HEK293 (cell line): ENCODE data around the gene RTP5.
"Not testable (repeated sequence)": the region's sequence is repeated elsewhere in the genome, so short reads cannot be mapped to it uniquely, and the experiment has no call there.

ENCODE experiments used
- CTCF ChIA-PET: fragments of 350-600 bp; formaldehyde crosslinking; extraction: SDS; loops from one replicate; lab custom pipeline; 2021; ENCODE audit warnings: antibody characterized with exemption; lab: Yijun Ruan, JAX
- POLR2A ChIA-PET: fragments of 300-600 bp; formaldehyde crosslinking; extraction: SDS; loops from one replicate; lab custom pipeline; 2020; ENCODE audit warnings: antibody characterized with exemption, inconsistent platforms; lab: Yijun Ruan, JAX
- H3K27ac ChIP-seq: fragments of 200-500 bp; sonication (Bioruptor generic); 2 replicates; pipeline ENCODE4 v1.5.1; 2014; ENCODE audit warnings: low read depth, low read length, control low read depth, inconsistent platforms; ENCODE audit errors: extremely low read depth
- H3K36me3 ChIP-seq, 2 experiments: fragments of 200-500 bp in 1 of 2; sonication (Bioruptor generic) in 1 of 2; 1 replicate in 1 of 2; 2 replicates in 1 of 2; pipeline ENCODE4 v1.5.1; 2014 to 2017; ENCODE audit warnings: inconsistent platforms in 2 of 2, low read length in 2 of 2; ENCODE audit not compliant: control insufficient read depth in 2 of 2, insufficient read depth in 1 of 2
- H3K4me1 ChIP-seq: fragments of 200-500 bp; sonication (Bioruptor generic); 2 replicates; pipeline ENCODE4 v1.5.1; 2014; ENCODE audit warnings: mild to moderate bottlenecking, low read length, inconsistent platforms; ENCODE audit not compliant: control insufficient read depth, insufficient read depth
- H3K4me3 ChIP-seq: 2 replicates; pipeline ENCODE4 v1.5.1; 2011; ENCODE audit warnings: low read depth, mild to moderate bottlenecking, control low read depth, low read length, moderate library complexity
- H3K9me3 ChIP-seq: fragments of 200-500 bp; sonication (Bioruptor generic); 2 replicates; pipeline ENCODE4 v1.5.1; 2014; ENCODE audit warnings: low read depth, low read length, inconsistent platforms; ENCODE audit not compliant: control insufficient read depth, insufficient read depth
- ZBTB21 ChIP-seq: fragments of 450-650 bp; formaldehyde crosslinking; IDR thresholded peaks from 2 replicates; pipeline ENCODE4 v1.5.1; 2017; ENCODE audit warnings: missing biosample characterization, missing genetic modification characterization
- ZIC2 ChIP-seq: fragments of 450-650 bp; formaldehyde crosslinking; IDR thresholded peaks from 2 replicates; pipeline ENCODE4 v1.5.1; 2016; ENCODE audit warnings: missing biosample characterization, missing genetic modification characterization
- ZNF112 ChIP-seq: fragments of 450-650 bp; formaldehyde crosslinking; IDR thresholded peaks from 2 replicates; pipeline ENCODE4 v1.5.0; 2017; ENCODE audit warnings: missing biosample characterization, missing genetic modification characterization
- ZNF114 ChIP-seq: fragments of 450-650 bp; formaldehyde crosslinking; IDR thresholded peaks from 2 replicates; pipeline ENCODE4 v1.5.0; 2017; ENCODE audit warnings: missing biosample characterization, missing genetic modification characterization
- ZNF121 ChIP-seq: fragments of 450-650 bp; formaldehyde crosslinking; IDR thresholded peaks from 2 replicates; pipeline ENCODE4 v1.5.1; 2016; ENCODE audit warnings: missing biosample characterization, missing genetic modification characterization
- ZNF132 ChIP-seq: fragments of 450-650 bp; formaldehyde crosslinking; IDR thresholded peaks from 2 replicates; pipeline ENCODE4 v1.5.1; 2017; ENCODE audit warnings: missing biosample characterization, missing genetic modification characterization, borderline replicate concordance
- ZNF157 ChIP-seq: fragments of 450-650 bp; formaldehyde crosslinking; IDR thresholded peaks from 2 replicates; pipeline ENCODE4 v1.5.1; 2016; ENCODE audit warnings: missing biosample characterization, missing genetic modification characterization
- ZNF169 ChIP-seq: fragments of 450-650 bp; formaldehyde crosslinking; IDR thresholded peaks from 2 replicates; pipeline ENCODE4 v1.5.1; 2016; ENCODE audit warnings: missing biosample characterization, missing genetic modification characterization
- ZNF2 ChIP-seq: fragments of 450-650 bp; formaldehyde crosslinking; IDR thresholded peaks from 2 replicates; pipeline ENCODE4 v1.5.1; 2016; ENCODE audit warnings: missing biosample characterization, missing genetic modification characterization
- ZNF211 ChIP-seq: fragments of 450-650 bp; formaldehyde crosslinking; IDR thresholded peaks from 2 replicates; pipeline ENCODE4 v1.5.1; 2016; ENCODE audit warnings: low read depth, missing biosample characterization, missing genetic modification characterization
- ZNF416 ChIP-seq: fragments of 450-650 bp; formaldehyde crosslinking; IDR thresholded peaks from 2 replicates; pipeline ENCODE4 v1.5.1; 2016; ENCODE audit warnings: missing biosample characterization, missing genetic modification characterization
- ZNF426 ChIP-seq: fragments of 450-650 bp; formaldehyde crosslinking; IDR thresholded peaks from 2 replicates; pipeline ENCODE4 v1.5.1; 2017; ENCODE audit warnings: missing biosample characterization, missing genetic modification characterization, mild to moderate bottlenecking, inconsistent platforms, moderate library complexity
- ZNF560 ChIP-seq: fragments of 450-650 bp; formaldehyde crosslinking; IDR thresholded peaks from 2 replicates; pipeline ENCODE4 v1.5.1; 2017; ENCODE audit warnings: missing biosample characterization, missing genetic modification characterization, borderline replicate concordance
- ZNF624 ChIP-seq: fragments of 450-650 bp; formaldehyde crosslinking; IDR thresholded peaks from 2 replicates; pipeline ENCODE4 v1.5.1; 2017; ENCODE audit warnings: missing biosample characterization, missing genetic modification characterization
- ZNF626 ChIP-seq: fragments of 450-650 bp; sonication (Bioruptor Pico); formaldehyde crosslinking; IDR thresholded peaks from 2 replicates; pipeline ENCODE4 v1.5.1; 2018; ENCODE audit warnings: missing biosample characterization, missing genetic modification characterization, inconsistent platforms
- ZNF777 ChIP-seq: fragments of 450-650 bp; formaldehyde crosslinking; IDR thresholded peaks from 2 replicates; pipeline ENCODE4 v1.5.1; 2017; ENCODE audit warnings: missing biosample characterization, missing genetic modification characterization, borderline replicate concordance
- TF ChIP-seq, protein P1 (sequence below): fragments of 450-650 bp; formaldehyde crosslinking; IDR thresholded peaks from 2 replicates; pipeline ENCODE4 v1.5.1; 2016; ENCODE audit warnings: missing biosample characterization, missing genetic modification characterization
- TF ChIP-seq, protein P2 (sequence below): fragments of 450-650 bp; formaldehyde crosslinking; IDR thresholded peaks from 2 replicates; pipeline ENCODE4 v1.5.1; 2017; ENCODE audit warnings: missing biosample characterization, missing genetic modification characterization
- TF ChIP-seq, protein P3 (sequence below): fragments of 450-650 bp; formaldehyde crosslinking; conservative IDR thresholded peaks from 2 replicates; pipeline ENCODE4 v1.5.1; 2016; ENCODE audit warnings: low read depth, missing biosample characterization, missing genetic modification characterization
- TF ChIP-seq, protein P4 (sequence below): fragments of 450-650 bp; formaldehyde crosslinking; IDR thresholded peaks from 2 replicates; pipeline ENCODE4 v1.5.1; 2016; ENCODE audit warnings: missing biosample characterization, missing genetic modification characterization

RTP5 gene

DNA sequence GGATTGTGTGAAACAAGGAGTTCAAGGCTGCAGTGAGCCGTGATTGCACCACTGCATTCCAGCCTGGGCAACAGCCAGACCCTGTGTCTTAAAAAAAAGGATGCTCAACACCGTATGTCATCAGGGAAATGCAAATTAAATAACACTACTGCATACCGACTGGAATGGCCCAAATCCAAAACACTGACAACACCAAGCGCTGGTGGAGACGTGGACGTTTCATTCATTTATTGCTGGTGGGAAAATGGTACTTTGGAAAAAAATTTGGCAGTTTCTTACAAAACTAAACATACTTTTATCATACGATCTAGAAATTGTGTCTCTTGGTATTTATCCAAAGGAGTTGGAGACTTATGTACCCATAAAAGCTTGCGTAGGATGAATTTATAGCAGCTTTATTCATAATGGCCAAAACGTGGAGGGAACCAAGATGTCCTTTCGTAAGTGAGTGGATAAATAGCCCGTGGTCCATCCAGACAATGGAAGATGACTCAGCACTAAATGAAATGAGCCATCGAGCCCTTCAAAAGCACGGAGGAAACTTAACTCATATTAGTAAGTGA is 36.3 kb upstream of the RTP5 start (continued):
- TF ChIP-seq ZNF2 = no peak
- no peak for TF ChIP-seq ZNF121
- no peak for TF ChIP-seq ZNF211
- TF ChIP-seq, protein P1, sequence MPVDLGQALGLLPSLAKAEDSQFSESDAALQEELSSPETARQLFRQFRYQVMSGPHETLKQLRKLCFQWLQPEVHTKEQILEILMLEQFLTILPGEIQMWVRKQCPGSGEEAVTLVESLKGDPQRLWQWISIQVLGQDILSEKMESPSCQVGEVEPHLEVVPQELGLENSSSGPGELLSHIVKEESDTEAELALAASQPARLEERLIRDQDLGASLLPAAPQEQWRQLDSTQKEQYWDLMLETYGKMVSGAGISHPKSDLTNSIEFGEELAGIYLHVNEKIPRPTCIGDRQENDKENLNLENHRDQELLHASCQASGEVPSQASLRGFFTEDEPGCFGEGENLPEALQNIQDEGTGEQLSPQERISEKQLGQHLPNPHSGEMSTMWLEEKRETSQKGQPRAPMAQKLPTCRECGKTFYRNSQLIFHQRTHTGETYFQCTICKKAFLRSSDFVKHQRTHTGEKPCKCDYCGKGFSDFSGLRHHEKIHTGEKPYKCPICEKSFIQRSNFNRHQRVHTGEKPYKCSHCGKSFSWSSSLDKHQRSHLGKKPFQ = no peak
- TF ChIP-seq ZIC2 (tag by site-specific recombination) = no peak
- TF ChIP-seq ZNF624 = no peak
- TF ChIP-seq ZNF626 (tag by site-specific recombination) = no peak
- TF ChIP-seq, all 188 proteins: peak for 0

DNA sequence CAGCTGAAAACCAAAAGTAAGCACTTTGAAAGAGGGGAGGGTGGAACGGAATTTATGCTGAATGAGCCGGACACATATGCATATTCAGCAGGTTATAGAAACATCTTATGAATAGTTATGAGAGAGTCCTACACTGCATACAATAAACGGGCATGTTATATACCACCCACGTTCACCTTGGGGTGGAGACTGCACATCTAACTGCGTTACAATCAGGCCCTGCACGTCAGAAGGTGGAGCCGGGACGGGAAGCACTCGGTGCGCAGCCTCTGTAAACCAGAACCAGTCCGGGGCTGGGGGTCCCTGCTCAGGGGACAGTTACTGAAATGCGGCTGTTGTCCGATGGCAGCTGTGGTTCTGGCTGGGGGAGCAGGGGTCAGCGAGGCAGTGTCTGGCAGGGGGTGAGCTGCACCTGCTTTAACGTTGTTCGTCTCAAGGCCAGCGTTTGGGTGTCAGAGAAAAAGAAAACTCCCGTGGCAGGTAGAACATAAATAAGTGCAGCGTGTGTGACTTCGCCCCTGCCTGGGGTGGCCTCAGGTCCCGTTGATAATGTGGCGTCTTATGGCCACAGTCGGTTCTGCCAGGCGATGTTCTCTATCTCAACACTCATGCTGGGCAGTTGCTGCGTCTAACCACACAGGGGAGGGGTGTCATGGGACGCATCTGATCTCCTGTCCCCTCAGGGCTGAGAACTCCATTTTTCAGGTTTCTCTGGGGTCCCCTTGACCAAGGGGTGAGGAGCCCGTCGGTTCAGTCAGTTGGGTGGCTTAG is 35.6 kb upstream of the RTP5 start:
- H3K36me3 ChIP-seq, H3K4me3 ChIP-seq, CTCF ChIA-PET, H3K9me3 ChIP-seq, H3K4me1 ChIP-seq, H3K27ac ChIP-seq: not testable (repeated sequence)
- POLR2A ChIA-PET = interaction anchor here (0.7 kb wide), 1 partner anchor 10 kb away, joined by 4 read pairs; no protein-coding TSS in a partner anchor

DNA sequence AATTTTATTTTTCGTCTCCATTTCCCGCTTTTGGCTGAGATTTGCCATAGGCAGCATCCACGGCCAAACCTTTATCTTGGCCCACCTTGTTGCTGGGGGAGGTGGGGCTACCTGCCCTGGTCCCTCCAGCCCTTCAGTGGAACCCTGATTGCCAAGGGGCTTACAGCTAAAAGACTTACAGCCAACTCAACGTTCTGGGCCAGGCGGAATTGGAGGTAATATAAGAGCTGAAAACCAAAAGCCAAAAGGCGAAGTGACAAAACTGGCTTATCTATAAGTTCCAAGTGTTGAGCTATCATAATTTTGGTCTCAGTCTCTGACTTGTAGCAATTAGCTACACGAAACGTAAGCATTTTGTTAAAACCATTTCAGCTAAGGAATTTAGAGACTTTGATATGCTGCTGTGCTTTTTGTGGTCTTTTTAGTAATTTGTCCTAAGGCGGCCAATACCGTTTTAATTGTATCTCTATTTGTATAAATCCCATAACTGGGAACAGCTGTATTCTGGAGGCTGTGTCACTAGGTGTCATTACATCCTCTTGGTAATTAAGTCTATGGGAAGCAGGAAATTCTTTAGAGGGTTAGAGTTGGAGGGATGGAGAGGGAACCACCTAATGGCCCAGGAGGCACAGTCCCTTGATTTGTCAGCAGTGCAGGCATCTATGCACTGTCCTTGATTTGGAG is 34.9 kb upstream of the RTP5 start:
- Histone ChIP-seq H3K4me3 (no peak overlapping the region), H3K4me1 (no peaks in the 10 kb centered on the region), H3K9me3 (no peaks in the 10 kb centered on the region), H3K27ac (no peak overlapping the region), H3K36me3 (no peaks in the 10 kb centered on the region)
- ChIA-PET POLR2A (interaction anchor here (0.6 to 0.7 kb wide), 3 partner anchors 9 to 171 kb away, joined by 3 to 4 read pairs (median 3); no protein-coding TSS in a partner anchor), CTCF (no interaction called here)
- no peak for TF ChIP-seq ZNF777 (tag by site-specific recombination)

DNA sequence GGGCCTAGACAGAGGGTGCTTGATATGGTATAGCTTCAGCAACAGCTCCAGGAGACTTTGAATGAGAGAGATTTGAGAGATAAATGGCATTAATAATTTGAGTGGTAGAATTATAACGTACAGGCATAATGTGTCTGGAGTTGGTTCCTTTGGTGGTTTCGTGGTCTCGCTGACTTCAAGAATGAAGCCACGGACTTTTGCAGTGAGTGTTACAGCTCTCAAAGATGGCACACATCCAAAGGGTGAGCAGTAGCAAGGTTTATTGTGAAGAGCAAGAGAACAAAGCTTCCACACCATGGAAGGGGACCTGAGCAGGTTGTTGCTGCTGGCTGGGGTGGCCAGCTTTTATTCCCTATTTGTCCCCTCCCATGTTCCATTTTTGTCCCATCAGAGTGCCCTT is 33.9 kb upstream of the RTP5 start:
- no peak overlapping the region for H3K27ac ChIP-seq
- H3K36me3 ChIP-seq = no peaks in the 10 kb centered on the region
- CTCF ChIA-PET = interaction anchor here (1.1 to 1.7 kb wide), 2 partner anchors 43 to 109 kb away, joined by 4 to 5 read pairs; no protein-coding TSS in a partner anchor
- no peaks in the 10 kb centered on the region for H3K9me3 ChIP-seq
- POLR2A ChIA-PET = interaction anchor here (0.6 to 0.7 kb wide), 3 partner anchors 8 to 172 kb away, joined by 3 to 4 read pairs (median 3); no protein-coding TSS in a partner anchor
- H3K4me3 ChIP-seq = no peak overlapping the region
- no peaks in the 10 kb centered on the region for H3K4me1 ChIP-seq
- TF ChIP-seq ZNF157 (tag by site-specific recombination) (no peak), ZNF169 (tag by site-specific recombination) (no peak), ZNF112 (tag by site-specific recombination) (no peak), ZBTB21 (tag by site-specific recombination) (no peak), ZNF114 (tag by site-specific recombination) (no peak), ZNF560 (no peak), ZNF416 (no peak), ZNF132 (tag by site-specific recombination) (no peak), ZNF426 (tag by site-specific recombination) (no peak)
- TF ChIP-seq, protein P2, sequence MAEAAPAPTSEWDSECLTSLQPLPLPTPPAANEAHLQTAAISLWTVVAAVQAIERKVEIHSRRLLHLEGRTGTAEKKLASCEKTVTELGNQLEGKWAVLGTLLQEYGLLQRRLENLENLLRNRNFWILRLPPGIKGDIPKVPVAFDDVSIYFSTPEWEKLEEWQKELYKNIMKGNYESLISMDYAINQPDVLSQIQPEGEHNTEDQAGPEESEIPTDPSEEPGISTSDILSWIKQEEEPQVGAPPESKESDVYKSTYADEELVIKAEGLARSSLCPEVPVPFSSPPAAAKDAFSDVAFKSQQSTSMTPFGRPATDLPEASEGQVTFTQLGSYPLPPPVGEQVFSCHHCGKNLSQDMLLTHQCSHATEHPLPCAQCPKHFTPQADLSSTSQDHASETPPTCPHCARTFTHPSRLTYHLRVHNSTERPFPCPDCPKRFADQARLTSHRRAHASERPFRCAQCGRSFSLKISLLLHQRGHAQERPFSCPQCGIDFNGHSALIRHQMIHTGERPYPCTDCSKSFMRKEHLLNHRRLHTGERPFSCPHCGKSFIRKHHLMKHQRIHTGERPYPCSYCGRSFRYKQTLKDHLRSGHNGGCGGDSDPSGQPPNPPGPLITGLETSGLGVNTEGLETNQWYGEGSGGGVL (tag by site-specific recombination) = no peak
- TF ChIP-seq, protein P3, sequence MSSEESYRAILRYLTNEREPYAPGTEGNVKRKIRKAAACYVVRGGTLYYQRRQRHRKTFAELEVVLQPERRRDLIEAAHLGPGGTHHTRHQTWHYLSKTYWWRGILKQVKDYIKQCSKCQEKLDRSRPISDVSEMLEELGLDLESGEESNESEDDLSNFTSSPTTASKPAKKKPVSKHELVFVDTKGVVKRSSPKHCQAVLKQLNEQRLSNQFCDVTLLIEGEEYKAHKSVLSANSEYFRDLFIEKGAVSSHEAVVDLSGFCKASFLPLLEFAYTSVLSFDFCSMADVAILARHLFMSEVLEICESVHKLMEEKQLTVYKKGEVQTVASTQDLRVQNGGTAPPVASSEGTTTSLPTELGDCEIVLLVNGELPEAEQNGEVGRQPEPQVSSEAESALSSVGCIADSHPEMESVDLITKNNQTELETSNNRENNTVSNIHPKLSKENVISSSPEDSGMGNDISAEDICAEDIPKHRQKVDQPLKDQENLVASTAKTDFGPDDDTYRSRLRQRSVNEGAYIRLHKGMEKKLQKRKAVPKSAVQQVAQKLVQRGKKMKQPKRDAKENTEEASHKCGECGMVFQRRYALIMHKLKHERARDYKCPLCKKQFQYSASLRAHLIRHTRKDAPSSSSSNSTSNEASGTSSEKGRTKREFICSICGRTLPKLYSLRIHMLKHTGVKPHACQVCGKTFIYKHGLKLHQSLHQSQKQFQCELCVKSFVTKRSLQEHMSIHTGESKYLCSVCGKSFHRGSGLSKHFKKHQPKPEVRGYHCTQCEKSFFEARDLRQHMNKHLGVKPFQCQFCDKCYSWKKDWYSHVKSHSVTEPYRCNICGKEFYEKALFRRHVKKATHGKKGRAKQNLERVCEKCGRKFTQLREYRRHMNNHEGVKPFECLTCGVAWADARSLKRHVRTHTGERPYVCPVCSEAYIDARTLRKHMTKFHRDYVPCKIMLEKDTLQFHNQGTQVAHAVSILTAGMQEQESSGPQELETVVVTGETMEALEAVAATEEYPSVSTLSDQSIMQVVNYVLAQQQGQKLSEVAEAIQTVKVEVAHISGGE (tag by site-specific recombination) = no peak
- TF ChIP-seq, protein P4, sequence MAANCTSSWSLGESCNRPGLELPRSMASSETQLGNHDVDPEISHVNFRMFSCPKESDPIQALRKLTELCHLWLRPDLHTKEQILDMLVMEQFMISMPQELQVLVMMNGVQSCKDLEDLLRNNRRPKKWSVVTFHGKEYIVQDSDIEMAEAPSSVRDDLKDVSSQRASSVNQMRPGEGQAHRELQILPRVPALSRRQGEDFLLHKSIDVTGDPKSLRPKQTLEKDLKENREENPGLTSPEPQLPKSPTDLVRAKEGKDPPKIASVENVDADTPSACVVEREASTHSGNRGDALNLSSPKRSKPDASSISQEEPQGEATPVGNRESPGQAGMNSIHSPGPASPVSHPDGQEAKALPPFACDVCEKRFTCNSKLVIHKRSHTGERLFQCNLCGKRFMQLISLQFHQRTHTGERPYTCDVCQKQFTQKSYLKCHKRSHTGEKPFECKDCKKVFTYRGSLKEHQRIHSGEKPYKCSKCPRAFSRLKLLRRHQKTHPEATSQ = no peak
